Right atrium auricular region (tissue), 2 donors: ENCODE measurements around the gene GAST. TPM values are rescaled to one million over a fixed set of nuclear protein-coding genes. Genes with fewer than 3 reads are reported as not detected.

Source experiments
- DNase-seq: peaks from one replicate; pipeline ENCODE4 v3.0.0-alpha.2; 2019; ENCODE audit warnings: low spot score
- H3K27ac ChIP-seq, 2 donors: fragments of 200-600 bp; sonication (generic); 1 replicate in 1 of 2; 2 replicates in 1 of 2; pipeline ENCODE4 v1.5.1; 2016 to 2019
- H3K27me3 ChIP-seq, 2 donors: fragments of 200-600 bp; sonication (generic); one replicate each; pipeline versions ENCODE4 v1.5.1 to v1.6.0; 2017 to 2019
- H3K36me3 ChIP-seq: fragments of 200-600 bp; sonication (generic); one replicate; pipeline ENCODE4 v1.5.1; 2016
- H3K4me1 ChIP-seq, 2 donors: fragments of 200-600 bp; sonication (generic); one replicate each; pipeline versions ENCODE4 v1.5.1 to v1.6.0; 2017 to 2019
- H3K4me3 ChIP-seq, 2 donors: fragments of 200-600 bp; sonication (generic); 1 replicate in 1 of 2; 2 replicates in 1 of 2; pipeline ENCODE4 v1.5.1; 2017 to 2019; ENCODE audit warnings: mild to moderate bottlenecking in 1 of 2, moderate library complexity in 1 of 2
- H3K9me3 ChIP-seq, 2 donors: fragments of 200-600 bp; sonication (generic); one replicate each; pipeline ENCODE4 v1.5.1; 2019
- total RNA-seq, 2 donors: library from RNA; depleted of rRNA; stranded (reverse); fragments of >200 nt; gene quantifications; one replicate each; pipeline ENCODE4 v1.1.0, GENCODE V29; 2016
- TF ChIP-seq, protein P1 (sequence below), 2 donors: fragments of 200-600 bp; sonication (generic); IDR thresholded peaks; one replicate each; pipeline ENCODE4 v1.5.1; 2019; ENCODE audit warnings: antibody characterized with exemption in 2 of 2

The GAST gene
- total RNA-seq, 2 donors from 2014 or later, result not detected

DNA sequence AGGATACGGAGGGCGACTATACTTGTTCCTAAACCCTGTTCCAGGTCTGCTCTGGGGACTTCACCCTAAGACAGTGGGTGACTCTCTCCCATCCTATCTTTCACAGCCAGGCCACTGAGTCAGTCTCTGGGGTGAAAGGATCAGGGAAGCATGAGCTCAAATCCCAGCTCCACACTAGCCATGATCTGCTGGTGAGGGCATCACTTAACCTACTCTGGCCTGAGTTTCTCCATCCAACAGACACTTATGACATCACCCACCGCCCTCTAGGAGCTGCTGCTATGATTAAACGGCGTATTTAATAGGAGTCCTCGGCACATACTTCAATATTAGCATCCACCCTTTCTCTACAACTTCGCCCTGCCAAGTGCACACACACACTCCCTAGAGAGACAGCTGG lies 10.1 kb downstream of the GAST start:
- Histone ChIP-seq H3K4me1 (no peaks in the 10 kb centered on the region), H3K9me3 (no peaks in the 10 kb centered on the region), H3K27ac (no peak overlapping the region), H3K36me3 (no peaks in the 10 kb centered on the region), H3K27me3 (no peaks in the 10 kb centered on the region), H3K4me3 (no peak overlapping the region)
- no peak for DNase-seq
- TF ChIP-seq, protein P1, sequence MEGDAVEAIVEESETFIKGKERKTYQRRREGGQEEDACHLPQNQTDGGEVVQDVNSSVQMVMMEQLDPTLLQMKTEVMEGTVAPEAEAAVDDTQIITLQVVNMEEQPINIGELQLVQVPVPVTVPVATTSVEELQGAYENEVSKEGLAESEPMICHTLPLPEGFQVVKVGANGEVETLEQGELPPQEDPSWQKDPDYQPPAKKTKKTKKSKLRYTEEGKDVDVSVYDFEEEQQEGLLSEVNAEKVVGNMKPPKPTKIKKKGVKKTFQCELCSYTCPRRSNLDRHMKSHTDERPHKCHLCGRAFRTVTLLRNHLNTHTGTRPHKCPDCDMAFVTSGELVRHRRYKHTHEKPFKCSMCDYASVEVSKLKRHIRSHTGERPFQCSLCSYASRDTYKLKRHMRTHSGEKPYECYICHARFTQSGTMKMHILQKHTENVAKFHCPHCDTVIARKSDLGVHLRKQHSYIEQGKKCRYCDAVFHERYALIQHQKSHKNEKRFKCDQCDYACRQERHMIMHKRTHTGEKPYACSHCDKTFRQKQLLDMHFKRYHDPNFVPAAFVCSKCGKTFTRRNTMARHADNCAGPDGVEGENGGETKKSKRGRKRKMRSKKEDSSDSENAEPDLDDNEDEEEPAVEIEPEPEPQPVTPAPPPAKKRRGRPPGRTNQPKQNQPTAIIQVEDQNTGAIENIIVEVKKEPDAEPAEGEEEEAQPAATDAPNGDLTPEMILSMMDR (IDR thresholded peaks at IDR 0.05), result no peak

DNA sequence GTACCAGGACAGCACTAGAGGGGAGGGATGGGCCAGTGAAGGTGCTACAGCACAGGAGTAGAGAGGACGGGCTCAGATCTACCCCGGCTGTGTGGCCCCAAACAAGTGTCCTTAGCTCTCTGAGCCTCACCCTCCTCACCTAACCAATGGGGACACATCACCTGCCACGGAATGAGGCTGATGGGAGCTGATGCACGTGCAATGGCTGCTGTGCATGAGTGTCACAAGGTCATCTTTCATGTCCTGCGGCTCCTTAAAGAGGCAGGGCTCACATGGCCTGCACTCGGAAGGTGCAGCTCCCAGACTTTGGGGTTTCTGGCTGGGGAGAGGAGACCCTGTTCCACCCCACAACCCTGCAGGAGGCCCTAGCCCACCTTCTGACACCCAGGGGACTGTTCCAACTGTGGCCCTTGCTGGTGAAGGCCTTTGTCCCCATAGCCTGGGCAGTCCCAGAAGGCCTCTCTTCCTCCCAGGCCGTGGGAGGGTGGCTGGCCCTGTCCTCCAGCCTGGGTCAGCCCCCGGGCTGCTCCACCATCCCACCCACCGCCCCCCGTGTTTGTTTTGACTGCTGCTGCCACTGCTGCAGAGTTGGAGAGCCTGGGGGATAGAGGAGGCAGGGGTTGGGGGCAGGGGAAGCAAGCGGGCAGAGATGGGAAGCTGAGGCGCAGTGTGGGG lies 11.8 kb downstream of the GAST start:
- no peak overlapping the region for H3K27ac ChIP-seq
- H3K4me1 ChIP-seq, result no peaks in the 10 kb centered on the region
- no peaks in the 10 kb centered on the region for H3K36me3 ChIP-seq
- H3K4me3 ChIP-seq, result no peak overlapping the region
- no peaks in the 10 kb centered on the region for H3K9me3 ChIP-seq
- H3K27me3 ChIP-seq, result no peaks in the 10 kb centered on the region
- TF ChIP-seq, protein P1 (IDR thresholded peaks at IDR 0.05), result no peak
- DNase-seq, result no peak

DNA sequence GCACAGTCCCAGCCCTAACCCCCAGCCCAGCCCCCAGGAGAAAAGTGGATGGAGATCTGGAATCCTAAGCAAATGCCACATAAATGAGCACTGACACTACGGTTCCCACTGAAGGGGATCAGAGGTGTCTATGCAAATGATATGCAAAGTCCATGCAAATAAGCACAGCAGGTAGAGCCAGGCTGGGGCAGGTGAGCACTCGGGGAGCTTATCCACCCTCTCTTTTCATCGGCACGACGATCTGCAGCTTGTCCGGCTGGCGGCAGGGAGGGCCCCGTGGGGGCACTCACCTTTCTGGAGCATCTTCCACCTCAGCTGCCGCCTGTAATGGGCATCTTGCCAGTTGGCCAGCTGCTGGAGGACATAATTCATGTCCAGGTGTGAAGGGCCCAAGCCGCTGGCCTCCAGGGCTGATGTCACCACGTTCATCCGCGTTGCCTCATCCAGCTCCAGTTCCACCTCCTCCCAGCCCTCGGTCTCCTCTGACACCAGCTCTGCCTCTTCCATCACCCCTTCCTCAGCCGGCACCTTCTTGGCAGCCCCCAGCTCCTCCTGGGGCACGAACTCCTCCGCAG lies 12.4 kb downstream of the GAST start:
- TF ChIP-seq, protein P1 (IDR thresholded peaks at IDR 0.05), result no peak

DNA sequence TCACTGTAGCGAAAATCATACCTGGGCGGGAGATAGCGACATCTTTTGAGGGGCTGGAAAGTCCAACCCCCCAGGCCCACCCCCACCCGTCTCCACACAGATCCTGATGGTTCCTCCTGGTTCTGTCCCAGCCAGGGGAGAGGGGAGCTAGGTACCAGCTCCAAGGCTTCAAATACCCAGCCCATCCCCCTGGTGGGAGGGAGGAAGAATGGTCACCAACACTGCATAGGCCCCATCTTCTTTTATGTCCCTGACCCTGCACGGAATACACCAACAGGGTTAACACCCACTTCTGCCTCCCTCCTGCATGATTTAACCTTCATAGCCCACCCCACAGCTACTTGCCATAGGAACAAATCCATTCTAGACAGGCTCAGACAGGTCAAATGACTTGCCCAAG lies 13.0 kb downstream of the GAST start:
- no peaks in the 10 kb centered on the region for H3K36me3 ChIP-seq
- no peak overlapping the region for H3K4me3 ChIP-seq
- H3K27ac ChIP-seq, result no peak overlapping the region
- TF ChIP-seq, protein P1 (IDR thresholded peaks at IDR 0.05), result no peak
- H3K27me3 ChIP-seq, result no peaks in the 10 kb centered on the region
- DNase-seq, result no peak
- H3K9me3 ChIP-seq, result no peaks in the 10 kb centered on the region
- no peaks in the 10 kb centered on the region for H3K4me1 ChIP-seq

More for the DNA sequence above, 12.4 kb downstream of the GAST start:
- H3K4me3 ChIP-seq, result no peak overlapping the region
- H3K27me3 ChIP-seq, result no peaks in the 10 kb centered on the region
- no peak for DNase-seq
- no peaks in the 10 kb centered on the region for H3K36me3 ChIP-seq
- H3K9me3 ChIP-seq, result no peaks in the 10 kb centered on the region
- no peaks in the 10 kb centered on the region for H3K4me1 ChIP-seq
- no peak overlapping the region for H3K27ac ChIP-seq

DNA sequence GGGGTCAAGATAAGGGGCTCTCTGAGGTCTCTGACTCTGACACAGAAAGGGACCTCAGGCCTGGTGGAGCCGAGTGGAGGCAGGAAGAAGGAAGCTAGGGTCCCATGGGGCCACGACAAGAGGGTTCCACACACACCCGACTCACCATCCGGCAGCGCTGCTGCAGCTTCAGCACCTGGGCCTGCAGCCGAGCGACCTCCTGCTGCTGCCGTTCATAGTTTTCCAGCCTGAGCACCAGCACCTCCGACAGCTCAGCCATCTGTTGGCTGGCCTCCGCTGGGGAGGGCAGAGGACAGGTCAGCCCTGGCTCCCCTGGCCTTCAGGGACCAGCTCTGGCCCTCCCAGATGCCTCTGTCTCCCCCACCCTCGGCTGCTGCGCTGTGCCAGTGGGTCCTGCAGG lies 15.9 kb downstream of the GAST start:
- Histone ChIP-seq H3K27me3 (no peaks in the 10 kb centered on the region), H3K27ac (no peak overlapping the region), H3K36me3 (no peaks in the 10 kb centered on the region), H3K9me3 (no peaks in the 10 kb centered on the region), H3K4me1 (no peaks in the 10 kb centered on the region), H3K4me3 (no peak overlapping the region)
- TF ChIP-seq, protein P1 (IDR thresholded peaks at IDR 0.05), result no peak
- DNase-seq, result no peak
